ENCODE results near the gene METRN.

Gene METRN

DNA sequence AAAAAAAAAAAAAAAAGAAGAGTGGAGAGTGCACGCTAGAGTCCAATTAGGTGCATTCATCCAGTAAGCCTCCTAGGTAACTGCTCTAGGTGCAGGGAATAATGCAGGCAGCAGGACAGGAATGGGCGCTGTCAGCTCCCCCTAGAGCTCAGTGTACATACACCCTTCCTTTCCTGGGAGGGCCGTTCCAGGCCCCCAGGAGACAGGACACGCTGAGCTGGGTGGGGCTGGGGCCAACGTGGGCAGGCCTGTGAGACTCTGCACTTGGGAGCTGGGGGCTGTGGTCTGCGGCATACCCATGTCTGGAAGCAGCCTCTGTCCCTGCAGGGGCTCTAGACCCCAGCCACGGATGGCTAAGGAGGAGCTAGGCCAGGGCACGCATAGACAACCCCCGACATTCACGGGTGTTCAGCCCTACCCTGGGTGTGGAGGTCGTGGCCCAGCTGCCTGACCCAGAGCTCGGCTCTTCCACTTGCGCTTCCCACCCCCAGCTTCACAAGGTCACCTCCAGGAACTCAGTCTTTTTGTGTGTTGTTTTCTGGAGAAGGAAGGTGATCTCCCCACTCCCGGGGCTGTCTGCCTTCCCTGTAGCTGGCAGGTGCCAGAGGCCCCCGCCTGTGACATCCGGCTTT is 5.0 kb downstream of the METRN start:
- H3K27ac Mint-ChIP-seq = peak overlapping the region; percentile 40
- H3K4me1 Mint-ChIP-seq = peaks cover 28% of the 10 kb centered on the region
- no peak for DNase-seq (ENCODE audit: low spot score in 2 of 2)
- H3K36me3 Mint-ChIP-seq = peaks cover 15% of the 10 kb centered on the region
- peak overlapping the region; percentile 80 for H3K4me3 Mint-ChIP-seq
- no peaks in the 10 kb centered on the region for H3K9me3 Mint-ChIP-seq
- ATAC-seq = no peak

- DNase-seq (ENCODE audit: low spot score in 2 of 2) (peak in 1 of 2 donors; percentile 72), ATAC-seq (peak; percentile 52)
- H3K9me3 Mint-ChIP-seq = no peaks in the 10 kb centered on the region
- H3K4me3 Mint-ChIP-seq = peak overlapping the region; percentile 80
- H3K36me3 Mint-ChIP-seq = peaks cover 15% of the 10 kb centered on the region
- peaks cover 32% of the 10 kb centered on the region for H3K4me1 Mint-ChIP-seq
- H3K27ac Mint-ChIP-seq = peak overlapping the region; percentile 40
Observed at GRCh38 chr16:720447-720989, 5.6 kb downstream of the METRN start.

DNA sequence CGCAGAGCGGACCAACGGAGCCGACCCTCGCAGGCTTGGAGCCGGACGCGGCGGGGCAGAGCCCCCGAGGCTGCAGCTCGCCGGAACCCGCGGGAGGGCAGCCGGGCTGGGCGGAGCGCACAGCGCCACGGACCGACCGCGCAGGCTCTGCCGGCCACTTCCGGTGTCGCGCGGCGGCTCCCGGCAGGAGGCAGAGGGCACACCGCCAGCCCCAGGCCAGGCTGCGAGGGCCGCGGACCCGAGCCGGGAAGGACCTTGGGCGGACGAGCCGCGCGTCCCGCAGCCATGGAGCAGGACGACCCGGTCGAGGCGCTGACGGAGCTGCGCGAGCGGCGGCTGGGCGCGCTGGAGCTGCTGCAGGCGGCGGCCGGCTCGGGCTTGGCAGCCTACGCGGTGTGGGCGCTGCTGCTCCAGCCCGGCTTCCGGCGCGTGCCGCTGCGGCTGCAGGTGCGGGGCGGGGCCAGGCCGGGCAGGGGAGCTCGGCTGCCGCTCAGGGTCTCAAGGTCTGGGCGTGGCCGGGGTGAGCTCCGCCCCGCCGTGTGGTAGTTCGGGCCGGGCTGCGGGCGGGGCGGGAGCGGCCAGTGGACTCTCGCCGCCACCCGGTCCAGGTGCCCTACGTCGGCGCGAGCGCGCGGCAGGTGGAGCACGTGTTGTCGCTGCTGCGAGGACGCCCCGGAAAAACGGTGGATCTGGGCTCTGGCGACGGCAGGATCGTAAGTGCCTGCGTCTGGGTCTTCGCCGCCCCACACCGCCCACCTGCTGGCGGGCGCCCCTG is 6.3 kb downstream of the METRN start, which contains the start of gene ANTKMT:
Gene ANTKMT (plus strand): TSS at position 157 of the 775 bp plus-strand sequence. CDS start 129 bp downstream, at position 286.
- H3K36me3 Mint-ChIP-seq = peaks cover 15% of the 10 kb centered on the region
- H3K4me1 Mint-ChIP-seq = peaks cover 31% of the 10 kb centered on the region
- DNase-seq (ENCODE audit: low spot score in 2 of 2) (peak; percentile 67 to 92), ATAC-seq (peak; percentile 74)
- H3K4me3 Mint-ChIP-seq = peak within 1 kb of the TSS; percentile 80
- no peaks in the 10 kb centered on the region for H3K9me3 Mint-ChIP-seq
- peak within 1 kb of the TSS; percentile 40 for H3K27ac Mint-ChIP-seq

DNA sequence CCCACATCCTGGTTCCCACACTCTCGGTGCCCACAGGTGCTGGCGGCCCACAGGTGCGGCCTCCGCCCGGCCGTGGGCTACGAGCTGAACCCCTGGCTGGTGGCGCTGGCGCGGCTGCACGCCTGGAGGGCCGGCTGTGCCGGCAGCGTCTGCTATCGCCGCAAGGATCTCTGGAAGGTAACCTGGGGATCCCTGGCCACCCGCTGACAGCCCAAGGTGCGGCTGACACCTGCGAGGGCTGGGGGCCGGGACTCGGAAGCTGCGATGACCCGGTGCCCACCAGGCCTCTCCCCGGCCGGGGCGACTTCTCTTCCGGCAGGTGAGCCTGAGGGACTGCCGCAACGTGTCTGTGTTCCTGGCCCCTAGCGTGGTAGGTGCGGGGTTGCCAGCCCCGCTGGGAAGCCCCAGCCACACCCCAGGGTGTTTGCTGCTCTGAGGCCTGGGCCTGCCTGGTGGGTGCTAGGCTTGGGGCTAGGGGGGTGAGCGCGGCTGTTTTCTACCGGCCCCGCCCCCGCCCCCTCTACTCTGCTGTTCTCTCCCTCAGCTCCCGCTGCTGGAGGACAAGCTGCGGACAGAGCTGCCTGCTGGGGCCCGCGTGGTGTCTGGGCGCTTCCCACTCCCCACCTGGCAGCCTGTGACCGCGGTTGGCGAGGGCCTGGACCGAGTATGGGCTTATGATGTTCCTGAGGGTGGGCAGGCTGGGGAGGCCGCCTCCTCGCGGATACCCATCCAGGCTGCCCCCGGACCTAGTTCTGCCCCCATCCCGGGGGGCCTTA is 7.0 kb downstream of the METRN start:
- H3K4me3 Mint-ChIP-seq = peak overlapping the region; percentile 80
- no peaks in the 10 kb centered on the region for H3K9me3 Mint-ChIP-seq
- peaks cover 11% of the 10 kb centered on the region for H3K36me3 Mint-ChIP-seq
- H3K4me1 Mint-ChIP-seq = peaks cover 27% of the 10 kb centered on the region
- H3K27ac Mint-ChIP-seq = peak overlapping the region; percentile 40
- DNase-seq (ENCODE audit: low spot score in 2 of 2) = no peak
- no peak for ATAC-seq

GRCh38 chr16:722835-723633 is 8.1 kb downstream of the METRN start:
- Mint-ChIP-seq H3K4me1 (peaks cover 27% of the 10 kb centered on the region), H3K9me3 (no peaks in the 10 kb centered on the region), H3K4me3 (peak overlapping the region; percentile 80), H3K36me3 (peaks cover 11% of the 10 kb centered on the region), H3K27ac (no peak overlapping the region)
- DNase-seq (ENCODE audit: low spot score in 2 of 2) (no peak), ATAC-seq (no peak)

- Mint-ChIP-seq H3K36me3 (peaks cover 11% of the 10 kb centered on the region), H3K4me1 (peaks cover 27% of the 10 kb centered on the region), H3K9me3 (no peaks in the 10 kb centered on the region), H3K27ac (no peak overlapping the region), H3K4me3 (no peak overlapping the region)
- DNase-seq (ENCODE audit: low spot score in 2 of 2) = no peak
- no peak for ATAC-seq
Observed at GRCh38 chr16:723695-724094, 8.8 kb downstream of the METRN start.

DNA sequence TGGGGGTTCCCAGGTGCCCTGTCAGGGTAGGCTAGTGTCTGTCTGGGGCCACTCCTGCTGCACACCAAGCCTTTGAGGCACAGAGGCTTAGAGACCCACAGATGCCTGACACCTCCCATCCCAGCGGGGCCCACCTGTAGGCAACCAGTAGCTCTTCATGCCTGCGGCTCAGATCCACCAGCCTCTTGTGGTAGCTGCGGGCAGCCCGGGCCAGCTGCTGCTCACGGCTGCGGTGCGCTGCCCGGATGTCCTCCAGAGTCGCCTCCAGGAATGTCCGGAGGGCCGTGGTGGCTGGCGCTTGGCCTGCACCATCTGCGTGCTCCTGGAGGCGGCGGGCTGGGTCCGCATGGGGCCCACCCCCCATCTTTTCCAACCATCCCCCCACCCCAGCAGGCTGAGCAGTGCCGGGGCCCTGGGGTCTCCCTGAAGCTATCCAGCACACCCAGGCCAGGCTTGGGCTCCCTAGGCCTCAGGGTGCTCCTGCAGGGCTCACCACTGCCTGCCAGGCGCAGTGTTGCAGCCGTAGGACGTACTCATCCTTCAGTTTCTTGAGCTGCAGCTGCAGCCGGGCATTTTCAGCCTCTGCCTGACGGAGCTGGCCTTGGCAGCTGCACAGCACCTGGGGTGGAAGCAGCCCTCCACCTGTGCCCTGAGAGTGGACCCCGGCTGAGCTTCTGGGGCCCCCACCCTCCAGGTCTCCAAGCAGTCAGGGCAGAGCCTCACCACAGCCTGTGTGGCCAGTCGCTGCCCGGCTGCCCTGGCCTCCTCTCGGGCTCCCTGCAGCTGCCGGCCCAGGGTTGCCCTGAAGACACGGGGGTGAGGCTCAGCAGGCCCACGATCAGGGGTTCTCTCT is 9.5 kb downstream of the METRN start:
- no peak for ATAC-seq
- no peak overlapping the region for H3K4me3 Mint-ChIP-seq

GRCh38 chr16:725041-725376 is 10.1 kb downstream of the METRN start:
- H3K4me1 Mint-ChIP-seq = peaks cover 15% of the 10 kb centered on the region
- no peak overlapping the region for H3K4me3 Mint-ChIP-seq
- H3K9me3 Mint-ChIP-seq = no peaks in the 10 kb centered on the region
- peaks cover 7% of the 10 kb centered on the region for H3K36me3 Mint-ChIP-seq
- no peak for ATAC-seq
- no peak overlapping the region for H3K27ac Mint-ChIP-seq
- no peak for DNase-seq (ENCODE audit: low spot score in 2 of 2)

More for the DNA sequence above, 9.5 kb downstream of the METRN start:
- Mint-ChIP-seq H3K27ac (no peak overlapping the region), H3K36me3 (peaks cover 11% of the 10 kb centered on the region), H3K9me3 (no peaks in the 10 kb centered on the region), H3K4me1 (peaks cover 21% of the 10 kb centered on the region)
- no peak for DNase-seq (ENCODE audit: low spot score in 2 of 2)

DNA sequence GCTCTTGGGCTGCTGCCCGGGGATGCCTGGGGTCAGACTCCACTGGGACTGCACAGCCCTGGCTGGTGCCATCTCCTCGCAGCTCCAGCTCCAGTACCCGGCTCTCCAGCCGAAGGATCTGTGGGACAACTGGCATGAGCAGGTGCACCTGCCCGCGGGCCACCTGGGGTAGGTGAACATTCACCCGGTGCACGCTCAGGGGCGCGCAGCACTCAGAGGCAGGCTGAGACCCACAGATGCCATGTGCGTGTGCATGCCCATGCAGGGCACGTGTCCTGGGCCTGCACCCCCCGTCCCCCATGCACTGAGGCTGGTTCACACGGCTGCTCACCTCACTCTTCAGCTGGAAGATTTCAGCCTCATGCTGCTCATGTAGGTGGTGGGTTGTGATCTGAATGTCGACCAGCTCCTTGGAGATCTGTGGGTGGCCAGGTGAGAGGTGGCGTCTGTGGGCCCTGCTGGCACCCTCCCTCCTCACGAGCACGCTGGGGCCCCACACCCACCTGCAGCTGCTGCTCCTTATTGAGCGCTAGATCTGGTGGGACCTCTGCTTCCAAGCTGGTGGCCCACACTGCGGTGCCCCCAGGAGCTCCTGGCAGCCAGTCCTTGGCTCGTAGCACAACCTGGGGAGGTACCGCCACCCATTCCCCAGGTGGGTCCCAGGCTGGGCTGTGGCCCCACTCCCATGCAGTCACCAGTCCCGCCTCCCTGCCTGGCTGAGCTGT is 10.7 kb downstream of the METRN start:
- DNase-seq (ENCODE audit: low spot score in 2 of 2) (no peak), ATAC-seq (no peak)
- Mint-ChIP-seq H3K27ac (no peak overlapping the region), H3K36me3 (peaks cover under 1% of the 10 kb centered on the region), H3K4me1 (peaks cover 11% of the 10 kb centered on the region), H3K4me3 (peak overlapping the region; percentile 65), H3K9me3 (no peaks in the 10 kb centered on the region)

- ATAC-seq (no peak), DNase-seq (ENCODE audit: low spot score in 2 of 2) (no peak)
- Mint-ChIP-seq H3K27ac (no peak overlapping the region), H3K4me3 (peak overlapping the region; percentile 65), H3K36me3 (no peaks in the 10 kb centered on the region), H3K9me3 (no peaks in the 10 kb centered on the region), H3K4me1 (peaks cover 11% of the 10 kb centered on the region)
Observed at GRCh38 chr16:726188-726437, 11.2 kb downstream of the METRN start.

- DNase-seq (ENCODE audit: low spot score in 2 of 2) = peak; percentile 60 to 75
Observed at GRCh38 chr16:726438-727290, 11.7 kb downstream of the METRN start, which contains the start of the genes CCDC78 and HAGHL. Gene CCDC78, minus strand, starts transcription at chr16:726443. Its CDS starts 76 bp downstream, at chr16:726367. Gene HAGHL, plus strand, starts transcription at chr16:727106. Its CDS starts 404 bp downstream, at chr16:727510.

GRCh38 chr16:727291-727977 is 12.5 kb downstream of the METRN start:
- Mint-ChIP-seq H3K36me3 (peaks cover 9% of the 10 kb centered on the region), H3K27ac (no peak overlapping the region), H3K4me3 (peak overlapping the region; percentile 65), H3K4me1 (peaks cover 5% of the 10 kb centered on the region), H3K9me3 (no peaks in the 10 kb centered on the region)
- peak in 1 of 2 donors; percentile 81 for DNase-seq (ENCODE audit: low spot score in 2 of 2)
- ATAC-seq = peak; percentile 11

More at GRCh38 chr16:726438-727290, 11.7 kb downstream of the METRN start, which contains the start of the genes CCDC78 and HAGHL:
- ATAC-seq = peak; percentile 29
- Mint-ChIP-seq H3K4me1 (peaks cover 11% of the 10 kb centered on the region), H3K4me3 (peak within 1 kb of the TSS; percentile 65), H3K36me3 (peaks cover 2% of the 10 kb centered on the region), H3K9me3 (no peaks in the 10 kb centered on the region), H3K27ac (no peak within 1 kb of the TSS)

All from stimulated activated effector memory CD8-positive, alpha-beta T cell treated with anti-CD3 and anti-CD28 coated beads, Interleukin-12 subunit alpha, Interleukin-12 subunit beta, amount 100 ng/mL, for 72 hours (primary cell).